Gastrocnemius medialis (tissue), 4 donors: ENCODE measurements around the gene TMEM238. TPM values are rescaled to one million over a fixed set of nuclear protein-coding genes. Genes with fewer than 3 reads are reported as not detected.

ENCODE experiments used
- ATAC-seq, 2 donors: fragments of 150-250 bp; one replicate each; pipeline ENCODE4 v1.9.1; 2016
- DNase-seq, 2 donors: peaks; one replicate each; pipeline ENCODE4 v3.0.0-alpha.2; 2019
- H3K27ac ChIP-seq, 4 donors: fragments of 200-600 bp; sonication (generic); 1 replicate in 1 of 4; 2 replicates in 3 of 4; pipeline ENCODE4 v1.5.1; 2016 to 2018; ENCODE audit warnings: mild to moderate bottlenecking in 2 of 4, moderate library complexity in 1 of 4
- H3K27me3 ChIP-seq, 3 donors: fragments of 200-600 bp; sonication (generic) in 2 of 3; 1 replicate in 1 of 3; 2 replicates in 2 of 3; pipeline versions ENCODE4 v1.5.1 to v1.6.0; 2016 to 2019; ENCODE audit warnings: mild to moderate bottlenecking in 1 of 3, moderate library complexity in 1 of 3
- H3K36me3 ChIP-seq, 2 donors: fragments of 200-600 bp; sonication (generic) in 1 of 2; one replicate each; pipeline ENCODE4 v1.5.1; 2017 to 2018
- H3K4me1 ChIP-seq, 2 donors: fragments of 200-600 bp; sonication (generic) in 1 of 2; one replicate each; pipeline ENCODE4 v1.5.1; 2016 to 2017; ENCODE audit warnings: mild to moderate bottlenecking in 2 of 2
- H3K4me3 ChIP-seq, 4 donors: fragments of 200-600 bp; sonication (generic) in 3 of 4; 1 replicate in 1 of 4; 2 replicates in 3 of 4; pipeline ENCODE4 v1.5.1; 2016 to 2019; ENCODE audit warnings: mild to moderate bottlenecking in 2 of 4
- H3K9me3 ChIP-seq, 3 donors: fragments of 200-600 bp; sonication (generic) in 2 of 3; 1 replicate in 1 of 3; 2 replicates in 2 of 3; pipeline ENCODE4 v1.5.1; 2016 to 2019
- POLR2A ChIP-seq, 2 donors: fragments of 450-650 bp; IDR thresholded peaks; one replicate each; pipeline ENCODE4 v1.6.1; 2017; ENCODE audit warnings: antibody characterized with exemption in 2 of 2, mild to moderate bottlenecking in 2 of 2, moderate library complexity in 2 of 2
- in situ Hi-C, 4 donors: fragments of 200-750 bp; cut with MboI; loops; one replicate each; pipeline versions ENCODE4 v1.15.0 to v1.8.0; 2017; ENCODE audit warnings: low sequenced_read_pairs in 4 of 4
- intact Hi-C: fragments of 100-400 bp; cut with DNase I; formaldehyde crosslinking; loops from one replicate; pipeline ENCODE4 v1.15.1; 2023; ENCODE audit warnings: low total_unique reads
- total RNA-seq, 4 donors: library from RNA; depleted of rRNA; stranded (reverse); fragments of >200 nt; gene quantifications; one replicate each; pipeline versions ENCODE4 v1.1.0 to v1.2.3, GENCODE V29; 2016
- TF ChIP-seq, protein P1 (sequence below), 5 experiments: fragments of 450-650 bp in 3 of 5; fragments of 200-600 bp in 2 of 5; sonication (generic) in 2 of 5; IDR thresholded peaks in 4 of 5; conservative IDR thresholded peaks in 1 of 5; 1 replicate in 4 of 5; 2 replicates in 1 of 5; pipeline ENCODE4 v1.5.1; 2016 to 2019; ENCODE audit warnings: antibody characterized with exemption in 5 of 5, mild to moderate bottlenecking in 3 of 5, moderate library complexity in 3 of 5

The TMEM238 gene
- total RNA-seq, 4 donors from 2014 or later, result 1.3 to 4.7 (median 2.1) TPM

DNA sequence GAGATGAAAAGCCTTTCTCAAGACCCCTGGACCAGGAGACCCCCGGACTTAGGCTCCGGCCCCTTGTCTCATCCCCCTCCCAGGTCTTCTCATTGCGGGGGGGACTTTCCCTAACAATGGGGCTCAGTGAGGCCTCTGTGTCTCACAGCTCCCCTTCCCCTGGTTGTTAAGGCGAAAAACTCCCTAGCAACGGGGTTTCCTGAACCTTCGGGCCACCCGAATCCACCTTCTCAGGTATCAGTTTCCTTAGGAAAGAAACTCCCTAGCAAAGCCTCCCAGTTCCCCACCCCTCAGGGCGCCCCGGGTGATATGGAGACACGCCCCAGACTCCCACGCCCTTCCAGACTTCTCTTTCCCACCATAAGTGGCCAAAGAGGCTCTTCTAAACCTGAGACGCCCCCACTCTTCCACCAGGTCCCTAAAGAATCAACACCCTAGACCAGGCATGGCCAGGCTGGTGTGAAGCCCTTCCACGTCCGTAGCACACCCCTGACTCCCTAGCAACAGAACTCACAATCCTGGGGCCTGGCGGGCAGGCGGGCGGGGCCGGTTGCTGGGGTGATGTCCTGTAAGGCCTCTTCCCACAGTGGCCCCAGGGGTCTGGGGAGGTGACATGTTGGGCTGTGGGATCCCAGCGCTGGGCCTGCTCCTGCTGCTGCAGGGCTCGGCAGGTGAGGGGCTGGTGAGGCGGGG lies 7.7 kb downstream of the TMEM238 start, which contains the start of gene TMEM190:
Gene TMEM190 (plus strand): TSS at position 586 of the 693 bp plus-strand sequence. CDS start 28 bp downstream, at position 614.
- TF ChIP-seq, protein P1, sequence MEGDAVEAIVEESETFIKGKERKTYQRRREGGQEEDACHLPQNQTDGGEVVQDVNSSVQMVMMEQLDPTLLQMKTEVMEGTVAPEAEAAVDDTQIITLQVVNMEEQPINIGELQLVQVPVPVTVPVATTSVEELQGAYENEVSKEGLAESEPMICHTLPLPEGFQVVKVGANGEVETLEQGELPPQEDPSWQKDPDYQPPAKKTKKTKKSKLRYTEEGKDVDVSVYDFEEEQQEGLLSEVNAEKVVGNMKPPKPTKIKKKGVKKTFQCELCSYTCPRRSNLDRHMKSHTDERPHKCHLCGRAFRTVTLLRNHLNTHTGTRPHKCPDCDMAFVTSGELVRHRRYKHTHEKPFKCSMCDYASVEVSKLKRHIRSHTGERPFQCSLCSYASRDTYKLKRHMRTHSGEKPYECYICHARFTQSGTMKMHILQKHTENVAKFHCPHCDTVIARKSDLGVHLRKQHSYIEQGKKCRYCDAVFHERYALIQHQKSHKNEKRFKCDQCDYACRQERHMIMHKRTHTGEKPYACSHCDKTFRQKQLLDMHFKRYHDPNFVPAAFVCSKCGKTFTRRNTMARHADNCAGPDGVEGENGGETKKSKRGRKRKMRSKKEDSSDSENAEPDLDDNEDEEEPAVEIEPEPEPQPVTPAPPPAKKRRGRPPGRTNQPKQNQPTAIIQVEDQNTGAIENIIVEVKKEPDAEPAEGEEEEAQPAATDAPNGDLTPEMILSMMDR (IDR thresholded peaks at IDR 0.05 in 4 of 5, conservative IDR thresholded peaks at IDR 0.05 in 1 of 5), result no peak
- TF ChIP-seq POLR2A (IDR thresholded peaks at IDR 0.05), result no peak
- no peaks in the 10 kb centered on the region for H3K9me3 ChIP-seq
- peaks cover 51 to 65% (median 63%) of the 10 kb centered on the region in 3 donors for H3K27me3 ChIP-seq
- intact Hi-C loops (no loop called here), in situ Hi-C loops (loop anchor here in 1 of 4 donors (10.0 kb wide), 1 partner anchor 288 kb away; no protein-coding TSS in a partner anchor)
- H3K4me3 ChIP-seq, result no peak within 1 kb of the TSS
- no peaks in the 10 kb centered on the region for H3K36me3 ChIP-seq
- ATAC-seq (no peak), DNase-seq (no peak)
- no peak within 1 kb of the TSS for H3K27ac ChIP-seq
- H3K4me1 ChIP-seq, result no peaks in the 10 kb centered on the region

DNA sequence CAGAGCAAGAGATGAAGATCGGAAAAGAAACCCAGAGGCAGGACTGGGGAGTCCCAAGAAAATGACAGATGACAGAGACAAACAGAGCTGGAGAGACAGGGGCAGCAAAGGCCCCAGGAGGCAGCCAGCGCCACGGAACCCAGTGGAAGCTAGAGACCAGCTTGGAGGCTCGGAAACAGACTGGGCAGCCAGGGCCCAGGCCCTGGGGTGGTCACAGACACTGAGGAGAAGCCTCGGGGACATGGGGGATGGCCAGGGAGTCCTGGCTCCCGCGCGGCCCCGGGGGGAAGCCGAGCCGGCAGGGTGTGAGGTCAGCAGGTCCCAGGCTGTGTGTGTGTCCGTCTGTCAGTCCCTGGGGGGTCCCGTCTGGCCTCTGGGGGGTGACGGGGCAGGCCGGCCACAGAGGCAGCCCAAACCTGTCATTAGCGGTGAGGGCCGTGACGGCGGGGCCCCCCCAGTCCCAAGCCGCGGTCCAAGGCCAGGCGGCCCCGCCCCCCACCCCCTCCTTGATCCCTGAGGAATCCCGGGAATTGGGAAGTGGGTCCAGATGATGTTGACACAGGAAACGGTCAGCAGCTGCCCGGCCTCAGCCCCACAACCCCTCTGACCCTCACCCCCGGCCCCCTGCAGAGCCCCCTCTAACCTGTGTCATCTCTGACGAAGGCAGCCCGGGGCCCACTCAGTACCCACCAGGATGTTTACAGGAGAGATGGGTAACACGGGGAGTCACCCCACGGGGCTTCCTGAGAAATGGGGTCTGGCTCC lies 9.9 kb downstream of the TMEM238 start:
- H3K4me3 ChIP-seq, result no peak overlapping the region
- no peak for TF ChIP-seq POLR2A (IDR thresholded peaks at IDR 0.05)
- TF ChIP-seq, protein P1 (IDR thresholded peaks at IDR 0.05 in 4 of 5, conservative IDR thresholded peaks at IDR 0.05 in 1 of 5), result no peak
- H3K27ac ChIP-seq, result no peak overlapping the region
- intact Hi-C loops, result no loop called here
- peaks cover 68 to 83% (median 83%) of the 10 kb centered on the region in 3 donors for H3K27me3 ChIP-seq
- no peaks in the 10 kb centered on the region for H3K36me3 ChIP-seq
- in situ Hi-C loops, result loop anchor here in 1 of 4 donors (10.0 kb wide), 1 partner anchor 291 kb away; no protein-coding TSS in a partner anchor
- no peaks in the 10 kb centered on the region for H3K4me1 ChIP-seq
- no peaks in the 10 kb centered on the region for H3K9me3 ChIP-seq
- no peak for DNase-seq
- ATAC-seq, result no peak

DNA sequence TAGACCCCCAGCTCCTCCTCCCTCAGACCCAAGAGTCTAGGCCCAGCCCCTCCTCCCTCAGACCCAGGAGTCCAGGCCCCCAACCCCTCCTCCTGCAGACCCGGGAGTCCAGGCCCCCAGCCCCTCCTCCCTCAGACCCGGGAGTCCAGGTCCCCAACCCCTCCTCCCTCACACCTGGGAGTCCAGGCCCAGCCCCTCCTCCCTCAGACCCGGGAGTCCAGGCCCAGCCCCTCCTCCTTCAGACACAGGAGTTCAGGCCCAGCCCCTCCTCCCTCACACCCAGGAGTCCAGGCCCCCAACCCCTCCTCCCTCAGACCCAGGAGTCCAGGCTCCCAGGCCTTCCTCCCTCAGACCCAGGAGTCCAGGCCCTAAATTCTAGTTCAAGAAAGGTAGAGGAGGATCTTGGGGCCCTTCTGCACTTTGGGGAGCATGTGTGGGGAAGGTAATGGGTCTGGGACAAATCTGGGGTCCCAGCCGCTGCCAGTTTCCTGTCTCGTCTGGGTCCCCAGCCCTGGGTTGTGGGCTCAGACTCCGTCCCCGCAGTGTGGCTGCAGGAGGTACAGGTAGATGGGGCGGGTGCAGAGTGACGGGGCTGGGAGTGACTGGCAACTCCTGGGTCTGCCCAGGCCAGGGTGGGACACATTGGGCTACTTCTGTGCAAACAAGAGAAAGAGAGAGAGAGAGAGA lies 10.6 kb downstream of the TMEM238 start:
- intact Hi-C loops, result no loop called here
- H3K9me3 ChIP-seq, result no peaks in the 10 kb centered on the region
- DNase-seq (no peak), ATAC-seq (no peak)
- no peak for TF ChIP-seq POLR2A (IDR thresholded peaks at IDR 0.05)
- TF ChIP-seq, protein P1 (IDR thresholded peaks at IDR 0.05 in 4 of 5, conservative IDR thresholded peaks at IDR 0.05 in 1 of 5), result no peak
- H3K4me1 ChIP-seq, result no peaks in the 10 kb centered on the region
- peaks cover 75 to 90% (median 90%) of the 10 kb centered on the region in 3 donors for H3K27me3 ChIP-seq
- no peak overlapping the region for H3K27ac ChIP-seq
- in situ Hi-C loops, result loop anchor here in 1 of 4 donors (10.0 kb wide), 1 partner anchor 291 kb away; no protein-coding TSS in a partner anchor
- H3K4me3 ChIP-seq, result no peak overlapping the region
- no peaks in the 10 kb centered on the region for H3K36me3 ChIP-seq

DNA sequence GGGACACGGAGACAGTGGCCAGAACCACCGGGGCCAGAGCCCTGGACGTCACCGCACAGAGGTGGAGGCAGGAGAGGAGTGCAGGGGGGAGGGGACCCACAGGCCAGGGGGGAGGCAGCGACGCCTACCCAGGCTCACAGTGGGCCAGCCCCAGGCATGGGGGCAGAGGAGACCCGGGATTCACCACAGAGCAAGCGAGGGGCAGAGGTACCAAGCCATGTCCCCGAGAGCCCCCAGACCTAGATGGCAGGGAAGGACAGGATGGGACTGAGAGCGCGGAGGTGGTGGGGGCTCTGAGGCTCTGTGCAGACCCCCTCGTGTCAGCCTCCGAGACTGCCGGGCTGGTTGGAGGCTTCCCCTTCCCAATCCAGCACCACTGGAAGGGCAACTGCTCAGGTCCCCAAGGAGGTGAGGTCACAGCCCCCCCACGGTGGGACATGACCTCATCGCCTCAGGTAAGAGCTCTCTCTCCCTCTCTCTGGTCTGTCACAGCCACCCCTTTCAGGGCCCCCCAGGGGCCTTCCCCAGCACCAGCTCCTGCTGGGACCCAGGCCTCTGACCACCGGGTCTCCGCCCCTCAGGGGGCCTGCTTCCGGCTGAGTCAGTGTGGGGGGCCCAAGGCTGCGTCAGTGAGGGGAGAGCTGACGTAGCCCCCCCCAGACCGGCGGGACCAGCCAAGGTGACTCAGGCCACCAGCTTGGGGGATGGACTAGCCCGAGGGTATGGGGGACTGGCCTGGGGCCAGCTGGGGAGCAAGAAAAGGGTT lies 11.6 kb downstream of the TMEM238 start:
- Histone ChIP-seq H3K4me3 (no peak overlapping the region), H3K27ac (no peak overlapping the region), H3K27me3 (peaks cover 77 to 93% (median 93%) of the 10 kb centered on the region in 3 donors), H3K36me3 (no peaks in the 10 kb centered on the region), H3K9me3 (no peaks in the 10 kb centered on the region), H3K4me1 (no peaks in the 10 kb centered on the region)
- in situ Hi-C loops (loop anchor here in 1 of 4 donors (10.0 kb wide), 1 partner anchor 292 kb away; no protein-coding TSS in a partner anchor), intact Hi-C loops (no loop called here)
- DNase-seq, result no peak
- ATAC-seq, result no peak
- TF ChIP-seq, protein P1 (IDR thresholded peaks at IDR 0.05 in 4 of 5, conservative IDR thresholded peaks at IDR 0.05 in 1 of 5), result no peak
- no peak for TF ChIP-seq POLR2A (IDR thresholded peaks at IDR 0.05)
